Measurements from ENCODE around the gene AURKB. TPM values are rescaled to one million over a fixed set of nuclear protein-coding genes. Genes with fewer than 3 reads are reported as not detected.

Gene AURKB
- total and polyA plus RNA-seq, 2 donors (not counting 1 experiment from before 2014, with no cell fraction given) = 1.1 to 5.3 TPM

- H3K79me2 ChIP-seq (ENCODE audit: control insufficient read depth, insufficient read depth, low read length) = peaks cover 7% of the 10 kb centered on the region
- intact Hi-C loops (cut with micrococcal nuclease) = no loop called here
- peaks cover 9 to 43% of the 10 kb centered on the region in 2 experiments for H3K36me3 ChIP-seq (replicated peaks in 1 of 2; ENCODE audit: control extremely low read depth in 1 of 2, control insufficient read depth in 1 of 2, extremely low read depth in 1 of 2, insufficient read depth in 2 of 2, low read length in 1 of 2)
- ChIA-PET POLR2A (no interaction called here), CTCF (interaction anchor here (1.0 kb wide), 1 partner anchor 10 kb away, joined by 5 read pairs; the partner anchor contains the start of gene CTC1)
- DNase-seq = no peak
- no peaks in the 10 kb centered on the region for H3K27me3 ChIP-seq (replicated peaks in 1 of 4; ENCODE audit: control extremely low read depth in 1 of 4, control insufficient read depth in 3 of 4, insufficient read depth in 4 of 4, low read length in 3 of 4)
- 96% methylated on average over 8 of the region's 8 CpGs for WGBS (ENCODE audit: insufficient coverage)
- ATAC-seq (ENCODE audit: low read depth) = no peak
- H3K4me3 ChIP-seq (ENCODE audit: control extremely low read depth in 1 of 5, extremely low read depth in 1 of 5, insufficient read depth in 1 of 5, low read depth in 2 of 5, low read length in 4 of 5) = no peak overlapping the region
- no peak for TF ChIP-seq EZH2 (IDR thresholded peaks at IDR 0.05; ENCODE audit: borderline replicate concordance, insufficient read depth, low read depth, low read length, poor library complexity, severe bottlenecking)
- TF ChIP-seq, protein P1, sequence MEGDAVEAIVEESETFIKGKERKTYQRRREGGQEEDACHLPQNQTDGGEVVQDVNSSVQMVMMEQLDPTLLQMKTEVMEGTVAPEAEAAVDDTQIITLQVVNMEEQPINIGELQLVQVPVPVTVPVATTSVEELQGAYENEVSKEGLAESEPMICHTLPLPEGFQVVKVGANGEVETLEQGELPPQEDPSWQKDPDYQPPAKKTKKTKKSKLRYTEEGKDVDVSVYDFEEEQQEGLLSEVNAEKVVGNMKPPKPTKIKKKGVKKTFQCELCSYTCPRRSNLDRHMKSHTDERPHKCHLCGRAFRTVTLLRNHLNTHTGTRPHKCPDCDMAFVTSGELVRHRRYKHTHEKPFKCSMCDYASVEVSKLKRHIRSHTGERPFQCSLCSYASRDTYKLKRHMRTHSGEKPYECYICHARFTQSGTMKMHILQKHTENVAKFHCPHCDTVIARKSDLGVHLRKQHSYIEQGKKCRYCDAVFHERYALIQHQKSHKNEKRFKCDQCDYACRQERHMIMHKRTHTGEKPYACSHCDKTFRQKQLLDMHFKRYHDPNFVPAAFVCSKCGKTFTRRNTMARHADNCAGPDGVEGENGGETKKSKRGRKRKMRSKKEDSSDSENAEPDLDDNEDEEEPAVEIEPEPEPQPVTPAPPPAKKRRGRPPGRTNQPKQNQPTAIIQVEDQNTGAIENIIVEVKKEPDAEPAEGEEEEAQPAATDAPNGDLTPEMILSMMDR (IDR thresholded peaks at IDR 0.05) = no peak
- no peaks in the 10 kb centered on the region for H4K20me1 ChIP-seq (ENCODE audit: control insufficient read depth, insufficient read depth, low read length, poor library complexity, severe bottlenecking)
- no peaks in the 10 kb centered on the region for H3K4me1 Mint-ChIP-seq
- no peak overlapping the region for H2AFZ ChIP-seq (ENCODE audit: insufficient read depth, low read depth, low read length, poor library complexity, severe bottlenecking)
- no peaks in the 10 kb centered on the region for H3K9me3 Mint-ChIP-seq (ENCODE audit: insufficient read depth)
- no peaks in the 10 kb centered on the region for H3K27me3 Mint-ChIP-seq
- no peak overlapping the region for H3K27ac Mint-ChIP-seq
- H3K27ac ChIP-seq (ENCODE audit: low read length in 2 of 2) = no peak overlapping the region
- H3K4me3 Mint-ChIP-seq = no peak overlapping the region
- H3K9ac ChIP-seq (ENCODE audit: low read length) = no peak overlapping the region
- no peaks in the 10 kb centered on the region for H3K9me3 ChIP-seq (ENCODE audit: control extremely low read depth in 1 of 3, control insufficient read depth in 2 of 3, insufficient read depth in 1 of 3, low read length in 2 of 3)
- no peak overlapping the region for H3K4me2 ChIP-seq (replicated peaks; ENCODE audit: low read depth, low read length, poor library complexity, severe bottlenecking)
- H3K4me1 ChIP-seq (ENCODE audit: control insufficient read depth in 2 of 2, insufficient read depth in 2 of 2, low read length in 2 of 2) = no peaks in the 10 kb centered on the region
Measured at GRCh38 chr17:8257801-8258200, 47.4 kb upstream of the AURKB start.

- Histone ChIP-seq H3K4me3 (ENCODE audit: control extremely low read depth in 1 of 5, extremely low read depth in 1 of 5, insufficient read depth in 1 of 5, low read depth in 2 of 5, low read length in 4 of 5) (no peak overlapping the region), H2AFZ (ENCODE audit: insufficient read depth, low read depth, low read length, poor library complexity, severe bottlenecking) (no peak overlapping the region), H3K36me3 (replicated peaks in 1 of 2; ENCODE audit: control extremely low read depth in 1 of 2, control insufficient read depth in 1 of 2, extremely low read depth in 1 of 2, insufficient read depth in 2 of 2, low read length in 1 of 2) (peaks cover 7 to 42% of the 10 kb centered on the region in 2 experiments), H3K27ac (ENCODE audit: low read length in 2 of 2) (no peak overlapping the region), H3K4me2 (replicated peaks; ENCODE audit: low read depth, low read length, poor library complexity, severe bottlenecking) (no peak overlapping the region), H3K9ac (ENCODE audit: low read length) (no peak overlapping the region), H3K4me1 (ENCODE audit: control insufficient read depth in 2 of 2, insufficient read depth in 2 of 2, low read length in 2 of 2) (no peaks in the 10 kb centered on the region), H3K9me3 (ENCODE audit: control extremely low read depth in 1 of 3, control insufficient read depth in 2 of 3, insufficient read depth in 1 of 3, low read length in 2 of 3) (no peaks in the 10 kb centered on the region), H3K79me2 (ENCODE audit: control insufficient read depth, insufficient read depth, low read length) (peaks cover 7% of the 10 kb centered on the region), H3K27me3 (replicated peaks in 1 of 4; ENCODE audit: control extremely low read depth in 1 of 4, control insufficient read depth in 3 of 4, insufficient read depth in 4 of 4, low read length in 3 of 4) (no peaks in the 10 kb centered on the region), H4K20me1 (ENCODE audit: control insufficient read depth, insufficient read depth, low read length, poor library complexity, severe bottlenecking) (no peaks in the 10 kb centered on the region)
- Mint-ChIP-seq H3K9me3 (ENCODE audit: insufficient read depth) (no peaks in the 10 kb centered on the region), H3K27ac (no peak overlapping the region), H3K4me1 (no peaks in the 10 kb centered on the region), H3K27me3 (no peaks in the 10 kb centered on the region), H3K4me3 (no peak overlapping the region)
- ChIA-PET POLR2A (no interaction called here), CTCF (no interaction called here)
- ATAC-seq (ENCODE audit: low read depth) (no peak), DNase-seq (no peak)
- intact Hi-C loops (cut with micrococcal nuclease) = no loop called here
- TF ChIP-seq, protein P1 (IDR thresholded peaks at IDR 0.05) = no peak
- no peak for TF ChIP-seq EZH2 (IDR thresholded peaks at IDR 0.05; ENCODE audit: borderline replicate concordance, insufficient read depth, low read depth, low read length, poor library complexity, severe bottlenecking)
- WGBS (ENCODE audit: insufficient coverage) = 97% methylated on average over 5 of the region's 6 CpGs
Measured at GRCh38 chr17:8256691-8257090, 46.3 kb upstream of the AURKB start.

Data from B cell (primary cell).